ENCODE data around the gene ABLIM3. TPM values are rescaled to one million over a fixed set of nuclear protein-coding genes. Genes with fewer than 3 reads are reported as not detected.

ABLIM3 gene
- total RNA-seq, 1 donor from 2014 or later: 2.4 TPM

DNA sequence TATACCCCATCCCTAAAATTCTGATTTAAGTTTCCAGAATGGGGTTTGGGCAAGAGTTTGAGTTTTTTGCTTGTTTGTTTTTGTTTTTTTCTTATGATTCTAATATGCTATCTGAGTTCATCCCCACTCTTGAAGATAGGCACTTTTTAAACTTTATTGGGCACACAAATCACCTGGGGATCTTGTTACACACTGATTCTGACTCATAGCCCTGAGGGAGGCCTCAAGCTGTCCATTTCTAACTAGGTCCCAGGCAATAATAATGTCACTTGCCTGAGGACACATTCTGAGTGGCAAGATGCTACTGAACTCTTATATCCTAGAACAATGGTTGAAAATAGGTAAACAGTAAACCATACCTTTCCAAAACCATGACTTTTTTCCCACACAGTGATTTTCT, 22.8 kb upstream of the ABLIM3 start:
- DNase-seq (ENCODE audit: low read depth, low spot score): no peak
- no peak overlapping the region for H3K27ac Mint-ChIP-seq (ENCODE audit: unreplicated experiment)
- no peaks in the 10 kb centered on the region for H3K36me3 Mint-ChIP-seq (ENCODE audit: low read depth)
- H3K4me1 Mint-ChIP-seq: peaks cover 8% of the 10 kb centered on the region
- no peak overlapping the region for H3K4me3 Mint-ChIP-seq
- H3K27me3 Mint-ChIP-seq (ENCODE audit: low read depth): peaks cover 10% of the 10 kb centered on the region
- H3K9me3 Mint-ChIP-seq: no peaks in the 10 kb centered on the region
- TF ChIP-seq, protein P1, sequence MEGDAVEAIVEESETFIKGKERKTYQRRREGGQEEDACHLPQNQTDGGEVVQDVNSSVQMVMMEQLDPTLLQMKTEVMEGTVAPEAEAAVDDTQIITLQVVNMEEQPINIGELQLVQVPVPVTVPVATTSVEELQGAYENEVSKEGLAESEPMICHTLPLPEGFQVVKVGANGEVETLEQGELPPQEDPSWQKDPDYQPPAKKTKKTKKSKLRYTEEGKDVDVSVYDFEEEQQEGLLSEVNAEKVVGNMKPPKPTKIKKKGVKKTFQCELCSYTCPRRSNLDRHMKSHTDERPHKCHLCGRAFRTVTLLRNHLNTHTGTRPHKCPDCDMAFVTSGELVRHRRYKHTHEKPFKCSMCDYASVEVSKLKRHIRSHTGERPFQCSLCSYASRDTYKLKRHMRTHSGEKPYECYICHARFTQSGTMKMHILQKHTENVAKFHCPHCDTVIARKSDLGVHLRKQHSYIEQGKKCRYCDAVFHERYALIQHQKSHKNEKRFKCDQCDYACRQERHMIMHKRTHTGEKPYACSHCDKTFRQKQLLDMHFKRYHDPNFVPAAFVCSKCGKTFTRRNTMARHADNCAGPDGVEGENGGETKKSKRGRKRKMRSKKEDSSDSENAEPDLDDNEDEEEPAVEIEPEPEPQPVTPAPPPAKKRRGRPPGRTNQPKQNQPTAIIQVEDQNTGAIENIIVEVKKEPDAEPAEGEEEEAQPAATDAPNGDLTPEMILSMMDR (conservative IDR thresholded peaks at IDR 0.05): no peak

DNA sequence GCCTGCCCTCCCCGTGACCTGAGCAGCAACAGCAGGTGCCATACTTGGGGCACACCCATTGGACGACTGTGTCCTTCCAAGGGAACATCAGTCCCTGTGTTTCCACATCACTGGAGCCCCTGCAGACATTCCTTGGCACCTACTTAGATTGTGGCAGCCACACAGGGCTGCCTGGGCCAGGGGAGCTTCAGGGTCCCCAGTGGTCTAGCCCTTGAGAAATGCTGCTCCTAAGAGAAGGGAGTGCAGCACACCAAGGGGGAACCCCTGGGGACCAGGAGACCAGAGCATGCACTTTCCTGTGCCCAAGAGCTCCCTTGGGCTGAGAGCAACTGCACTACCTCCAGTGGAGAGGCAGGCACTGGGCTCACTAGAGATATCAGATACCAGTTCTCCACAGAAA, 20.1 kb upstream of the ABLIM3 start:
- Mint-ChIP-seq H3K4me3 (no peak overlapping the region), H3K9me3 (no peaks in the 10 kb centered on the region), H3K36me3 (ENCODE audit: low read depth) (no peaks in the 10 kb centered on the region), H3K4me1 (no peaks in the 10 kb centered on the region), H3K27me3 (ENCODE audit: low read depth) (peaks cover 20% of the 10 kb centered on the region), H3K27ac (ENCODE audit: unreplicated experiment) (no peak overlapping the region)
- TF ChIP-seq, protein P1 (conservative IDR thresholded peaks at IDR 0.05): no peak
- DNase-seq (ENCODE audit: low read depth, low spot score): no peak

DNA sequence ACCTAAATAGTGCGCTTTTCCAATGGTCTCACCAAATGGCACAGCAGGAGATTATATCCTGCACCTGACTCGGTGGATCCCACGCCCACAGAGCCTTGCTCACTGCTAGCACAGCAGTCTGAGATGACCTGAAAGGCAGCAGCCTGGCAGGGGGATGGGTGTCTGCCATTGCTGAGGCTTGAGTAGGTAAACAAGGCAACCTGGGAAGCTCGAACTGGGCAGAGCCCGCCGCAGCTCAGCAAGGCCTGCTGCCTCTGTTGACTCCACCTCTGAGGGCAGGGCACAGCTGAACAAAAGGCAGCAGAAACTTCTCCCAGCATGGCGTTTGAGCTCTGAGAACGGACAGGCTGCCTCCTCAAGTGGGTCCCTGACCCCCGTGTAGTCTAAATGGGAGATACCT, 18.1 kb upstream of the ABLIM3 start:
- Mint-ChIP-seq H3K36me3 (ENCODE audit: low read depth) (no peaks in the 10 kb centered on the region), H3K27me3 (ENCODE audit: low read depth) (peaks cover 17% of the 10 kb centered on the region), H3K4me1 (peaks cover 3% of the 10 kb centered on the region), H3K4me3 (no peak overlapping the region), H3K9me3 (no peaks in the 10 kb centered on the region), H3K27ac (ENCODE audit: unreplicated experiment) (no peak overlapping the region)
- TF ChIP-seq, protein P1 (conservative IDR thresholded peaks at IDR 0.05): no peak
- no peak for DNase-seq (ENCODE audit: low read depth, low spot score)

DNA sequence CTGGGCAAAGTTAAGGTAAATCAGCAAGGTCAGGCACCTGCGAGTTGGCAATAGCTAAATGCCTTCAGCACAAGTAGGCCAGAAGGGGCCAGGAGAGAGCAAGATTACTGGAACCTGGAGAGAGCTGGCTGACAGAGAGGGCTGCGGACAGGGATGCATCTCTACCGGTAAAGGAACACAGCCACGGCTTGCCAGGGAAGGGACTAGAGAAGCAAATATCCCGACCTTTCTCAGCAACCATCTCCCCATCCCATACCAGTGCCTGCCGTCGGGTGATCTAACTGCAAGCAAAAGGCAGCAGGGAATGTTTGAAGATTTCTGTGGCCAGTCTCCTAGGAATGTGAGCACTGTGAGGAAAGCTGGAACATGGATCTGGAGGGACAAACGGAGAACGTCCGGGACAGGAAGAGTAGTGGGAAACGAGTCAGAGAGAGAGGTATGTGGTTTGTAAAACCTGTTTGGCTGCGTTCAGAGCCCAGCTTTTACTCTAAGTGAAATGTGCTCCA, 15.9 kb upstream of the ABLIM3 start:
- no peak overlapping the region for H3K4me3 Mint-ChIP-seq
- H3K27me3 Mint-ChIP-seq (ENCODE audit: low read depth): peaks cover 14% of the 10 kb centered on the region
- DNase-seq (ENCODE audit: low read depth, low spot score): no peak
- peaks cover 3% of the 10 kb centered on the region for H3K4me1 Mint-ChIP-seq
- H3K36me3 Mint-ChIP-seq (ENCODE audit: low read depth): no peaks in the 10 kb centered on the region
- H3K27ac Mint-ChIP-seq (ENCODE audit: unreplicated experiment): no peak overlapping the region
- no peaks in the 10 kb centered on the region for H3K9me3 Mint-ChIP-seq
- TF ChIP-seq, protein P1 (conservative IDR thresholded peaks at IDR 0.05): peak; percentile 41

- Mint-ChIP-seq H3K27ac (ENCODE audit: unreplicated experiment) (no peak overlapping the region), H3K9me3 (no peaks in the 10 kb centered on the region), H3K4me1 (peaks cover 3% of the 10 kb centered on the region), H3K36me3 (ENCODE audit: low read depth) (no peaks in the 10 kb centered on the region), H3K27me3 (ENCODE audit: low read depth) (peaks cover 14% of the 10 kb centered on the region), H3K4me3 (no peak overlapping the region)
- no peak for DNase-seq (ENCODE audit: low read depth, low spot score)
- TF ChIP-seq, protein P1 (conservative IDR thresholded peaks at IDR 0.05): no peak
Observed at GRCh38 chr5:149126906-149127305, 14.4 kb upstream of the ABLIM3 start.
